Measurements from ENCODE around the gene CUL3.

The CUL3 gene

GRCh38 chr2:224556381-224556780 lies 28.8 kb downstream of the CUL3 start:
- Histone ChIP-seq H3K79me2 (ENCODE audit: insufficient read depth, low read length) (peaks cover 100% of the 10 kb centered on the region), H3F3A (ENCODE audit: insufficient read depth) (peaks cover 12% of the 10 kb centered on the region; the same call in 1 of the 2 replicates), H3K27ac (ENCODE audit: low read depth, low read length) (no peak overlapping the region), H3K36me3 (ENCODE audit: low read length) (peaks cover 53% of the 10 kb centered on the region), H3K4me3 (ENCODE audit: insufficient read depth, low read length, poor library complexity, severe bottlenecking) (no peak overlapping the region), H3K27me3 (ENCODE audit: low read length) (no peaks in the 10 kb centered on the region), H3K9ac (ENCODE audit: low read length) (no peak overlapping the region), H3K9me3 (ENCODE audit: insufficient read depth, low read length) (no peaks in the 10 kb centered on the region), H2AFZ (ENCODE audit: low read depth, low read length, severe bottlenecking) (no peak overlapping the region), H4K20me1 (ENCODE audit: low read depth, low read length) (peaks cover 35% of the 10 kb centered on the region; the same call in 1 of the 2 replicates), H3K4me2 (ENCODE audit: low read depth, low read length, poor library complexity, severe bottlenecking) (no peak overlapping the region), H3K9me2 (replicated peaks; ENCODE audit: insufficient read depth, low read length) (no peaks in the 10 kb centered on the region)
- no peak for TF ChIP-seq EZH2phosphoT487 (conservative IDR thresholded peaks at IDR 0.05; ENCODE audit: low read length)

- Histone ChIP-seq H3K27me3 (ENCODE audit: low read length) (no peaks in the 10 kb centered on the region), H3K4me3 (ENCODE audit: insufficient read depth, low read length, poor library complexity, severe bottlenecking) (no peak overlapping the region), H2AFZ (ENCODE audit: low read depth, low read length, severe bottlenecking) (no peak overlapping the region), H3K79me2 (ENCODE audit: insufficient read depth, low read length) (peaks cover 97% of the 10 kb centered on the region), H3K27ac (ENCODE audit: low read depth, low read length) (no peak overlapping the region), H4K20me1 (ENCODE audit: low read depth, low read length) (peaks cover 30% of the 10 kb centered on the region; the same call in 1 of the 2 replicates), H3K9ac (ENCODE audit: low read length) (no peak overlapping the region), H3K9me2 (replicated peaks; ENCODE audit: insufficient read depth, low read length) (no peaks in the 10 kb centered on the region), H3F3A (ENCODE audit: insufficient read depth) (peaks cover 12% of the 10 kb centered on the region; the same call in 1 of the 2 replicates), H3K9me3 (ENCODE audit: insufficient read depth, low read length) (no peaks in the 10 kb centered on the region), H3K4me2 (ENCODE audit: low read depth, low read length, poor library complexity, severe bottlenecking) (no peak overlapping the region), H3K36me3 (ENCODE audit: low read length) (peaks cover 53% of the 10 kb centered on the region)
- TF ChIP-seq CTCF (IDR thresholded peaks at IDR 0.05; ENCODE audit: insufficient read depth, low read length, poor library complexity, severe bottlenecking) (no peak), EZH2phosphoT487 (conservative IDR thresholded peaks at IDR 0.05; ENCODE audit: low read length) (no peak)
Measured at GRCh38 chr2:224555823-224556366, 29.3 kb downstream of the CUL3 start.

GRCh38 chr2:224552771-224553170 lies 32.4 kb downstream of the CUL3 start:
- Histone ChIP-seq H3K36me3 (ENCODE audit: low read length) (peaks cover 59% of the 10 kb centered on the region), H3K9ac (ENCODE audit: low read length) (no peak overlapping the region), H3K27ac (ENCODE audit: low read depth, low read length) (no peak overlapping the region), H4K20me1 (ENCODE audit: low read depth, low read length) (peaks cover 14% of the 10 kb centered on the region; the same call in 1 of the 2 replicates), H3K9me2 (replicated peaks; ENCODE audit: insufficient read depth, low read length) (no peaks in the 10 kb centered on the region), H3K4me3 (ENCODE audit: insufficient read depth, low read length, poor library complexity, severe bottlenecking) (no peak overlapping the region), H3K27me3 (ENCODE audit: low read length) (no peaks in the 10 kb centered on the region), H2AFZ (ENCODE audit: low read depth, low read length, severe bottlenecking) (no peak overlapping the region), H3K4me2 (ENCODE audit: low read depth, low read length, poor library complexity, severe bottlenecking) (no peak overlapping the region), H3K9me3 (ENCODE audit: insufficient read depth, low read length) (no peaks in the 10 kb centered on the region), H3F3A (ENCODE audit: insufficient read depth) (peaks cover 28% of the 10 kb centered on the region), H3K79me2 (ENCODE audit: insufficient read depth, low read length) (peaks cover 97% of the 10 kb centered on the region)
- TF ChIP-seq CTCF (IDR thresholded peaks at IDR 0.05; ENCODE audit: insufficient read depth, low read length, poor library complexity, severe bottlenecking): no peak
- TF ChIP-seq EZH2phosphoT487 (conservative IDR thresholded peaks at IDR 0.05; ENCODE audit: low read length): no peak

- H3K4me2 ChIP-seq (ENCODE audit: low read depth, low read length, poor library complexity, severe bottlenecking): peak overlapping the region; percentile 9
- peaks cover 97% of the 10 kb centered on the region for H3K79me2 ChIP-seq (ENCODE audit: insufficient read depth, low read length)
- H3K27me3 ChIP-seq (ENCODE audit: low read length): no peaks in the 10 kb centered on the region
- H3K9me3 ChIP-seq (ENCODE audit: insufficient read depth, low read length): no peaks in the 10 kb centered on the region
- peak overlapping the region; percentile 31; the same call in 1 of the 2 replicates for H3K27ac ChIP-seq (ENCODE audit: low read depth, low read length)
- H3K9ac ChIP-seq (ENCODE audit: low read length): no peak overlapping the region
- H2AFZ ChIP-seq (ENCODE audit: low read depth, low read length, severe bottlenecking): no peak overlapping the region
- peaks cover 57% of the 10 kb centered on the region for H3K36me3 ChIP-seq (ENCODE audit: low read length)
- H4K20me1 ChIP-seq (ENCODE audit: low read depth, low read length): 0 out of 2 replicates have a peak, but pooled peaks cover 7% of the 10 kb centered on the region
- H3F3A ChIP-seq (ENCODE audit: insufficient read depth): peaks cover 32% of the 10 kb centered on the region
- no peaks in the 10 kb centered on the region for H3K9me2 ChIP-seq (replicated peaks; ENCODE audit: insufficient read depth, low read length)
- TF ChIP-seq EZH2phosphoT487 (conservative IDR thresholded peaks at IDR 0.05; ENCODE audit: low read length) (no peak), CTCF (IDR thresholded peaks at IDR 0.05; ENCODE audit: insufficient read depth, low read length, poor library complexity, severe bottlenecking) (no peak)
- no peak overlapping the region for H3K4me3 ChIP-seq (ENCODE audit: insufficient read depth, low read length, poor library complexity, severe bottlenecking)
Measured at GRCh38 chr2:224551693-224552092, 33.5 kb downstream of the CUL3 start.
